Endodermal cell (in vitro differentiated cells): ENCODE measurements around the gene TBX3. TPM values are rescaled to one million over a fixed set of nuclear protein-coding genes. Genes with fewer than 3 reads are reported as not detected.

Experiments
- DNase-seq: peaks from one replicate; pipeline ENCODE4 v3.0.0-alpha.2; 2017
- H3K27ac ChIP-seq: 2 replicates; pipeline ENCODE4 v1.5.1; 2013; ENCODE audit warnings: mild to moderate bottlenecking, low read depth, low read length, moderate library complexity
- H3K27me3 ChIP-seq: 2 replicates; pipeline ENCODE4 v1.6.1; 2013; ENCODE audit warnings: mild to moderate bottlenecking, low read length, moderate library complexity; ENCODE audit not compliant: insufficient read depth, control insufficient read depth, poor library complexity, severe bottlenecking
- H3K36me3 ChIP-seq: 2 replicates; pipeline ENCODE4 v1.7.0; 2013; ENCODE audit warnings: mild to moderate bottlenecking, low read length, moderate library complexity; ENCODE audit not compliant: control insufficient read depth, insufficient read depth
- H3K4me1 ChIP-seq: one replicate; pipeline ENCODE4 v1.7.0; 2013; ENCODE audit warnings: low read length; ENCODE audit not compliant: control insufficient read depth, insufficient read depth
- H3K4me3 ChIP-seq: 2 replicates; pipeline ENCODE4 v1.5.1; 2013; ENCODE audit warnings: mild to moderate bottlenecking, low read length, moderate library complexity
- H3K9ac ChIP-seq: 2 replicates; pipeline ENCODE4 v1.6.1; 2013; ENCODE audit warnings: mild to moderate bottlenecking, low read length, moderate library complexity; ENCODE audit not compliant: poor library complexity, severe bottlenecking; ENCODE audit errors: extremely low read depth
- H3K9me3 ChIP-seq: 2 replicates; pipeline ENCODE4 v1.6.1; 2013; ENCODE audit warnings: mild to moderate bottlenecking, low read length, moderate library complexity; ENCODE audit not compliant: control insufficient read depth
- H3K27ac Mint-ChIP-seq: 2 replicates; pipeline ENCODE4 v1.8.0; 2020; ENCODE audit warnings: mixed read lengths
- H3K27me3 Mint-ChIP-seq: 2 replicates; pipeline ENCODE4 v1.8.0; 2021; ENCODE audit warnings: mild to moderate bottlenecking, mixed read lengths; ENCODE audit not compliant: insufficient read depth
- H3K36me3 Mint-ChIP-seq: 2 replicates; pipeline ENCODE4 v1.8.0; 2020; ENCODE audit warnings: low read depth, mixed read lengths
- H3K4me1 Mint-ChIP-seq: 2 replicates; pipeline ENCODE4 v1.8.0; 2020; ENCODE audit warnings: mixed read lengths
- H3K4me3 Mint-ChIP-seq: 2 replicates; pipeline ENCODE4 v1.8.0; 2020; ENCODE audit warnings: mild to moderate bottlenecking, moderate library complexity, mixed read lengths
- H3K9me3 Mint-ChIP-seq: 2 replicates; pipeline ENCODE4 v1.8.0; 2020; ENCODE audit warnings: mild to moderate bottlenecking, mixed read lengths
- CTCF ChIP-seq: fragments of 200-600 bp; sonication (generic); conservative IDR thresholded peaks from 2 replicates; pipeline ENCODE4 v1.5.0; 2021; ENCODE audit warnings: antibody characterized with exemption, mild to moderate bottlenecking
- WGBS, 2 experiments: methylation state at CpG; one replicate each; pipeline versions ENCODE4 v1.1.5 to v1.1.7; 2013; ENCODE audit warnings: missing lambda C conversion rate in 2 of 2, mixed read lengths in 1 of 2; ENCODE audit not compliant: insufficient coverage in 1 of 2, insufficient read length in 1 of 2; 5-methylcytosine and 5-hydroxymethylcytosine counted together
- total RNA-seq, 2 donors: library from RNA; stranded (reverse); fragmentation: NEBNext Ultra II Directional in 1 of 2; extraction: Animal tissue kit (Norgen Biotek cat#: 25700) in 1 of 2; gene quantifications; 2 replicates in 1 of 2; 3 replicates in 1 of 2; pipeline ENCODE4 v1.2.1, GENCODE V29; 2021

TBX3 gene
- total RNA-seq, 2 donors from 2014 or later = 80.8 to 88.1 TPM

GRCh38 chr12:114666746-114667668, 17.0 kb downstream of the TBX3 start:
- TF ChIP-seq CTCF = no peak

GRCh38 chr12:114665411-114666260, 18.3 kb downstream of the TBX3 start:
- H3K4me3 ChIP-seq = peak overlapping the region; percentile 66

More at GRCh38 chr12:114666746-114667668, 17.0 kb downstream of the TBX3 start:
- H3K4me1 ChIP-seq = peaks cover 8% of the 10 kb centered on the region
- H3K36me3 ChIP-seq = no peaks in the 10 kb centered on the region
- WGBS, 2 experiments = 13 to 21% methylated on average over 18 to 53 of the region's 53 CpGs
- no peak overlapping the region for H3K27ac ChIP-seq
- peaks cover 86% of the 10 kb centered on the region for H3K27me3 Mint-ChIP-seq
- peak overlapping the region; percentile 76 for H3K4me3 ChIP-seq
- H3K4me3 Mint-ChIP-seq = peak overlapping the region; percentile 61
- H3K9ac ChIP-seq = no peak overlapping the region
- H3K4me1 Mint-ChIP-seq = peaks cover 52% of the 10 kb centered on the region
- no peaks in the 10 kb centered on the region for H3K9me3 ChIP-seq
- no peaks in the 10 kb centered on the region for H3K9me3 Mint-ChIP-seq
- peak overlapping the region; percentile 94 for H3K27ac Mint-ChIP-seq
- H3K36me3 Mint-ChIP-seq = peaks cover 12% of the 10 kb centered on the region
- H3K27me3 ChIP-seq = peaks cover 83% of the 10 kb centered on the region
- DNase-seq = peak; percentile 84

More at GRCh38 chr12:114665411-114666260, 18.3 kb downstream of the TBX3 start:
- H3K36me3 Mint-ChIP-seq = no peaks in the 10 kb centered on the region
- H3K4me3 Mint-ChIP-seq = peak overlapping the region; percentile 55
- peaks cover 72% of the 10 kb centered on the region for H3K27me3 Mint-ChIP-seq
- peaks cover 69% of the 10 kb centered on the region for H3K27me3 ChIP-seq
- H3K4me1 ChIP-seq = peaks cover 8% of the 10 kb centered on the region
- no peak overlapping the region for H3K27ac Mint-ChIP-seq
- H3K9me3 ChIP-seq = no peaks in the 10 kb centered on the region
- no peak overlapping the region for H3K9ac ChIP-seq
- TF ChIP-seq CTCF = no peak
- DNase-seq = peak; percentile 86
- H3K4me1 Mint-ChIP-seq = peaks cover 45% of the 10 kb centered on the region
- WGBS, 2 experiments = 5% methylated on average over 23 to 50 of the region's 54 CpGs
- no peaks in the 10 kb centered on the region for H3K9me3 Mint-ChIP-seq
- H3K36me3 ChIP-seq = no peaks in the 10 kb centered on the region
- no peak overlapping the region for H3K27ac ChIP-seq
